Germinal center (tissue), 1 donor: ENCODE measurements around the gene SOX30.

Experiments
- DNase-seq: peaks from one replicate; pipeline ENCODE4 v3.0.0; 2012; ENCODE audit warnings: mixed read lengths, low spot score

SOX30 gene

GRCh38 chr5:157607371-157608161, 44.7 kb downstream of the SOX30 start:
- DNase-seq: no peak

GRCh38 chr5:157606046-157606445, 46.2 kb downstream of the SOX30 start:
- DNase-seq: no peak

DNA sequence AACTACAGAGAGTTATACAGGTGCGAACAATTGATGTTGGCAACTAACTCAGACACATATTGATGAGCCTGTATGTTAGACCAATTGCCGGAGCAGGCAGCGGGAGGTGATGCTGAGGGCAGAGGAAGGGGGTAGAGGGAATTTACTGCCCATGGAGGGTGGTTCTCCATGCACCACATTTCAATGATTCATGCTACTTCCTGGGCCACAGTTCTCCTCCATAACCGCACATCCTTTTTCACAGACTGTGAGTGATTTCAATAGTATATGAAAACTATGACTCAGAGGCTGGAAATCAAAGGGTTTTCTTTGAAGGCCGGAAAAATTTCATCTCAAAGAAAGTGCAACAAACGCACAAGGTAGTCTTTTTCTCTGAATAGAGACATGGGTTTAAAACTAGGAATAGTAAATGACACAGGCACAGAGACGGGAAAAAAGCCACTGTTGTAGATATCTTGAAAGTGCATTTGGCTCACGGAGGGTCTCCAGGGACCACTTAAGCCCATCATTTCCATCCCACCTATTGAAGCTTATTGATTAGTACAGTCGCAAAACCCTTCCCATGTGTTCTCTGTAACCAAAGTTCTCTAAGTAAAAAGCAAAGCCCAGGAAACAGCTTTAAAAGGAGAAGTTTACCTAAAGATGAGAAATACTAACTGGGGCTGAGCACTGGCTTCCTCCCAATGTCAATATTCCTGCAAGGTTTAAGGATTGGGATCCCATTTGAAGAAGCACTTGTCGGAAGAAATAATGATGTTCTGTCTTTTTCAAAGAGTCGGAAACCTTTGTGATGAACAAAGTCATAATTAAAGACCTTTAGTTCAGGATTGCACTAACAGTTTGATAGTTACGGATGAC, 48.7 kb downstream of the SOX30 start:
- peak; percentile 18 for DNase-seq

DNA sequence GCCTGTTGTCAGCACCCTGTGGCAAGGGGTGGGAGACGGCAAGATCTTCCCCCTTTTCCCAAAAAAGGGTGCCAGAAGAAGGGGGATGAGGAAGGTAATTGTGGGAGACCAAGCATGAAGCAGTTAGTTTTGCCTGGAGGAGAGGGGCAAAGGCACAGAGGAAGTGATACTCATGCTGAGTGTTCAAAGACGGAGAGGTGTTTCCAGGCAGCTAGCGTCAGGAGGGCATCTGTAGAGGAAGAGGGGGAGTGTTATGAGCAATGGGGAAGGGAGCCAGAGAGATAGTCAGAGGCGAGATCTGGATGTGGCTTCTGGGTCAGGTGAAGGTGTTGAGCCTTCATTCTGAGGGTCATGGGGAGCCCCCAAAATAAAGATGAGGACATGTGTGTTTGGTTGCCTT, 49.7 kb downstream of the SOX30 start:
- peak; percentile 57 for DNase-seq

GRCh38 chr5:157600252-157600651, 52.0 kb downstream of the SOX30 start:
- no peak for DNase-seq

GRCh38 chr5:157599565-157599964, 52.7 kb downstream of the SOX30 start:
- no peak for DNase-seq

GRCh38 chr5:157598350-157598936, 53.8 kb downstream of the SOX30 start:
- DNase-seq: no peak

- no peak for DNase-seq
These were observed 55.0 kb downstream of the SOX30 start for GRCh38 chr5:157597277-157597676.

GRCh38 chr5:157596487-157596886, 55.8 kb downstream of the SOX30 start:
- DNase-seq: peak; percentile 58

DNA sequence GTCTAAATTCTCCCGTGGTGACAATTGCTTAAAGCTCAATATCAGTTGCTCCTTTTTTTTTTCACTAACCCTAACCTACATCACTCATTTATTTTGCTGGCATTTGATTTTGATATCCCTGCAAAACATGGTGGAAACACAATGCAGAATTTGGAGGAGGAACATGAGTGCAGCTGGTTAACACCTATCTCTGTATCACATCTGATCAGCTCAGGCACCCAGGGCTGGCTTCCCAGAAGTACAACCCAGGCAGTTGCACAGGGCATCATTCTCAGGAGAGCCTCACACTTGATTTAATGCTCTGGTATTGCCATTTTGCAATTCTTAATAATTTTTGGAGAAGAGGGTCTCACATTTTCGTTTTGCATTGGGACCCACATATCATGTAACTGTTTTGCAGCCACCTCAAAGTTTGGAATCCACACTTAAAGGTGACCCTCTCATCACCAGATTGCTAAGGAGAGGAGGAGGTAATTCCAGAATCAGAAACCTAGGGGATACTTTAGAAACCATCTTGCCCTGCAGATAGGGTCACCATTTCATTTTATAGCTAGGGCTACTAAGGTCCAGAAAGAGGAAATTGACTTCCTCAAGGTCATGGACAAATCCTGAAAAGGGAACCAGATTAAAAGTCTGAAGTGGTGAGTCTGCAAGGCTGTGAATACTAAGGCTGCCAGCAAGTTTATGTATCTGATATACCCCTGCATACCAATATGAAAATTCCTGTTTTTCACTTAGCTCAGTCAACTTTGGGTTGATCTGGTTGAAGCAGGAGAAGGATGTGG, 57.4 kb downstream of the SOX30 start:
- no peak for DNase-seq

- no peak for DNase-seq
These were observed 58.0 kb downstream of the SOX30 start for GRCh38 chr5:157594257-157594656.

GRCh38 chr5:157593052-157593757, 59.0 kb downstream of the SOX30 start:
- DNase-seq: no peak

DNA sequence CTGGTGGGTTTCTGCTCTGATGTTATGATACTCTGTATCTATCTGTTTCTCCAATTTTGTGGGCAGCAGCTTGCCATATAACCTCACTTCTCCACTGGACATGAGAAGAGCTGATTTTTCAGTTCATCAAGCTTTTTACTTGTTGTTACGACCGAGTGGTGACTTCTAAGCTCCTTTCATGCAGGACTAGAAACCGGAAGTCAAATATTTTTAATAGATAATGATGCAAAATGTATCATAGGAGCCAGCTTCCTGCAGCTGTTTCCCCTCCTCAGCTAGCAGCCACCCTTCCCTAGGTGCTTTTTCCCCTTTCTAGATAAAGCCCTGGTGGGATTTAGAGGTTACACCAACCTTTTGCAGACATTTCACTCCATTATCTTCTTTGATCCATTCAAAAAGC, 59.6 kb downstream of the SOX30 start:
- peak; percentile 26 for DNase-seq

DNA sequence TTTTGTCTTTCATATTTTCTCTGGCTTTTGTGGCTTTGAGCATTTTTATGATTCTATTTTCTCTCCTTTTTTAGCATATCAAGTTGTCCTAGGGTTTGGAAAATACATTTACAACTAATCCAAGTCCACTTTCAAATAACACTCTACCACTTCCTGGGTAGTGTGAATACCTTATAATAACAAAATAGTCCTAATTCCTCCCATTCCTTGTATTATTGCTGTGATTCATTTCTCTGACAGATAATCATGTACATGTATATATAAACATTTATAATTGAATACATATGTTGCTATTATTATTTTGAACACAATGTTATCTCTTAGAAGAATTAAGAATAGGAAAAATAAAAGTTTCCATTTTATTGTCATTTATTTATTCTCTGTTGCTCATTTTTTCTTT, 61.8 kb downstream of the SOX30 start:
- DNase-seq: no peak

GRCh38 chr5:157584628-157585027, 67.6 kb downstream of the SOX30 start:
- no peak for DNase-seq

- no peak for DNase-seq
These were observed 69.3 kb downstream of the SOX30 start for GRCh38 chr5:157582731-157583620.

DNA sequence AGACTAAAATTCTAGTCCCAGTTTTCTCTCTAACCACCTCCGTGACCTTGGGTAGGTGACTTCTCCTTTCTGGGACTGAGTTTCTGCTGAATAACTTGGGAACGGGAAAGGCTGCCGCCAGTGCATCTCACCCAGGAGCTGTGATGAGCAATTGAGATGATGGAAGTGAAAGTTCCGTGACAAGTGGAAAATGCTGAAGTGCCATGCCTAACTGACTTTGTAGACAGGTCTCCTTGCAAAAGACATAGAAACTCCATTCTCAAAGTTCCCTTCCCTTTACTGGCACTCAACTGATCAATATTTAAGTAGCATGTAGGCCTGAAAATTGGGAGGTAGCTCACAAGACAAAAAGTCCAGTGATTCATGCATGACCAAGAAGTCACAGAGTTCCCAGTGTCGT, 70.3 kb downstream of the SOX30 start:
- DNase-seq: no peak

DNA sequence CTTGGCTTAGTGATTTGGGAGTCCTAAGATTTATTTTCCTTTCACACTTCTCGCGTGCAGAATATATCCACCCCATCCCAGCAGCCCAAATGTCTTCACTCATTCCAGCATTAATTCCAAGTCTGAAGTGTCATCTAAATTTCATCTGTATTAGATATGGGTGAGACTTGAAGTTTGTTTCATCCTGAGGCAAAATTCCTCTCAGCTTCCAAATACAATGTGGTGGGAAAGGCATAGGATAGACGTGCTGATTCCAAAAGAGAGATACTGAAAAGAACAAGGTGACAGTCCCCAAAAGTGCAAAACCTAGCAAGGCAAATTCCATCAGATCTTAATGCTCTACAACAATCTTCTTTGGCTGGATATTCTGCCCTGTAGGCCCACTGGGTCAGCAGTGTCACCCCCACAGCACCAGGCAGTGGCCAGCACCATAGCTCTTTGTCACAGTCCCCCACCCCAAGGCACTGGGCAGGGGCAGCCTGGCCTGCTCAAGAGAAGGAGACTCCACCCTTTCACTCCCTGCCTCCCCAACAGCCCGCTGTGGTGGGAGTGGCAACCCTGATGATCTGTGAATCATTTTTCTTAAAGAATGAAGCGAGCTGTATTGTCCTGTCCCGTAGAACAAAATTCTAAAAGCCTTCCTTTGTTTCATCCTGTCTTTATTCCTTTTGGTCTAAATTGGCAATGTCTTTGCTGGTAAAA, 74.0 kb downstream of the SOX30 start:
- DNase-seq: no peak

GRCh38 chr5:157576678-157577077, 75.6 kb downstream of the SOX30 start:
- no peak for DNase-seq
